Measurements from ENCODE around the gene NPHP1. TPM values are rescaled to one million over a fixed set of nuclear protein-coding genes. Genes with fewer than 3 reads are reported as not detected.

The NPHP1 gene
- total and polyA plus RNA-seq, 4 donors, result 0.33 to 0.88 (median 0.35) TPM

DNA sequence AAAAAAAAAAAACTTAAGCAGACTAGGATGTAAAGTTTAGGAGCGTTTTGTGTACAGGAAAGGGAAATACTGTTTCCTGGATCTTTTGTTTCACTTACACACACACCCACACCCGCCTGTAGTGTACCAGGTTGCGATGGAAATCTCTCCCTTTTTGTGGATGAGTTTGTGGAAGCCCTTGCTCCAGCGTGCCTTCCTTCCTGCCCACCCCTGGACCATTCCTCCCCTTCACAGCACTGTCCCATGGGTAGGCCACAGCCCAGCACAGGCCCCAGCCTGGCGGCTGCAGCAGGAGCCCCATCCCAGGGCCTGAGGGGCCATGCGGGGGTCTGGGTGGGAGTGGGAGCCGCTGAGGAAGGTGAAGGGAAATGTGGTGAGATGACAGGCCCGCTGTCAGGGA is 104.3 kb downstream of the NPHP1 start:
- no peak for TF ChIP-seq HNF4A (conservative IDR thresholded peaks at IDR 0.05)
- TF ChIP-seq RXRA (IDR thresholded peaks at IDR 0.05), result no peak
- TF ChIP-seq HNF4G (IDR thresholded peaks at IDR 0.05), result no peak
- TF ChIP-seq TAF1 (conservative IDR thresholded peaks at IDR 0.05), result no peak
- TF ChIP-seq JUND (IDR thresholded peaks at IDR 0.05), result no peak
- TF ChIP-seq FOXA2 (IDR thresholded peaks at IDR 0.05), result no peak
- no peak for TF ChIP-seq REST (IDR thresholded peaks at IDR 0.05)
- no peak for TF ChIP-seq FOXA1 (IDR thresholded peaks at IDR 0.05)
- no peak for TF ChIP-seq EGR1 (IDR thresholded peaks at IDR 0.05; ENCODE audit: low read depth in 2 of 2)
- TF ChIP-seq, protein P1, sequence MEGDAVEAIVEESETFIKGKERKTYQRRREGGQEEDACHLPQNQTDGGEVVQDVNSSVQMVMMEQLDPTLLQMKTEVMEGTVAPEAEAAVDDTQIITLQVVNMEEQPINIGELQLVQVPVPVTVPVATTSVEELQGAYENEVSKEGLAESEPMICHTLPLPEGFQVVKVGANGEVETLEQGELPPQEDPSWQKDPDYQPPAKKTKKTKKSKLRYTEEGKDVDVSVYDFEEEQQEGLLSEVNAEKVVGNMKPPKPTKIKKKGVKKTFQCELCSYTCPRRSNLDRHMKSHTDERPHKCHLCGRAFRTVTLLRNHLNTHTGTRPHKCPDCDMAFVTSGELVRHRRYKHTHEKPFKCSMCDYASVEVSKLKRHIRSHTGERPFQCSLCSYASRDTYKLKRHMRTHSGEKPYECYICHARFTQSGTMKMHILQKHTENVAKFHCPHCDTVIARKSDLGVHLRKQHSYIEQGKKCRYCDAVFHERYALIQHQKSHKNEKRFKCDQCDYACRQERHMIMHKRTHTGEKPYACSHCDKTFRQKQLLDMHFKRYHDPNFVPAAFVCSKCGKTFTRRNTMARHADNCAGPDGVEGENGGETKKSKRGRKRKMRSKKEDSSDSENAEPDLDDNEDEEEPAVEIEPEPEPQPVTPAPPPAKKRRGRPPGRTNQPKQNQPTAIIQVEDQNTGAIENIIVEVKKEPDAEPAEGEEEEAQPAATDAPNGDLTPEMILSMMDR (IDR thresholded peaks at IDR 0.05; ENCODE audit: low read depth, low read length, missing input control), result no peak
- TF ChIP-seq, protein P2, sequence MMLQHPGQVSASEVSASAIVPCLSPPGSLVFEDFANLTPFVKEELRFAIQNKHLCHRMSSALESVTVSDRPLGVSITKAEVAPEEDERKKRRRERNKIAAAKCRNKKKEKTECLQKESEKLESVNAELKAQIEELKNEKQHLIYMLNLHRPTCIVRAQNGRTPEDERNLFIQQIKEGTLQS (IDR thresholded peaks at IDR 0.05), result no peak
- no peak for TF ChIP-seq RAD21 (IDR thresholded peaks at IDR 0.05)
- no peak for TF ChIP-seq NR2F2 (IDR thresholded peaks at IDR 0.05)
- no peak for TF ChIP-seq SP1 (IDR thresholded peaks at IDR 0.05)
- no peak for TF ChIP-seq YY1 (IDR thresholded peaks at IDR 0.05)
- no peak for TF ChIP-seq GABPA (IDR thresholded peaks at IDR 0.05 in 1 of 2, conservative IDR thresholded peaks at IDR 0.05 in 1 of 2)
- TF ChIP-seq, protein P3, sequence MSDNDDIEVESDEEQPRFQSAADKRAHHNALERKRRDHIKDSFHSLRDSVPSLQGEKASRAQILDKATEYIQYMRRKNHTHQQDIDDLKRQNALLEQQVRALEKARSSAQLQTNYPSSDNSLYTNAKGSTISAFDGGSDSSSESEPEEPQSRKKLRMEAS (IDR thresholded peaks at IDR 0.05), result no peak
- H3K4me3 ChIP-seq (ENCODE audit: low read depth in 1 of 3, low read length in 3 of 3), result no peak overlapping the region
- peak; percentile 14 for DNase-seq (ENCODE audit: low spot score)
- H3K27me3 ChIP-seq (ENCODE audit: control insufficient read depth in 4 of 4, insufficient read depth in 4 of 4, low read length in 3 of 4), result no peaks in the 10 kb centered on the region
- H3K36me3 ChIP-seq (ENCODE audit: control insufficient read depth in 4 of 4, insufficient read depth in 3 of 4, low read depth in 1 of 4, low read length in 3 of 4), result no peaks in the 10 kb centered on the region
- no peaks in the 10 kb centered on the region for H3K9me3 ChIP-seq (ENCODE audit: control insufficient read depth in 4 of 4, low read length in 3 of 4)
- peak overlapping the region in 1 of 2 donors; percentile 55 for H3K27ac ChIP-seq (ENCODE audit: low read depth in 1 of 2, low read length in 2 of 2)
- no peak overlapping the region for H3K9ac ChIP-seq (ENCODE audit: low read depth in 1 of 2, low read length in 2 of 2)
- 76% methylated on average over 8 of the region's 8 CpGs for WGBS
- H3K4me1 ChIP-seq (ENCODE audit: control insufficient read depth in 4 of 4, insufficient read depth in 4 of 4, low read length in 3 of 4), result peaks cover 0 to 3% (median under 1%) of the 10 kb centered on the region in 4 donors

- no peak for TF ChIP-seq FOXA2 (IDR thresholded peaks at IDR 0.05)
- TF ChIP-seq, protein P2 (IDR thresholded peaks at IDR 0.05), result no peak
- TF ChIP-seq RXRA (IDR thresholded peaks at IDR 0.05), result no peak
- TF ChIP-seq FOXA1 (IDR thresholded peaks at IDR 0.05), result no peak
- TF ChIP-seq YY1 (IDR thresholded peaks at IDR 0.05), result no peak
- Histone ChIP-seq H3K27me3 (ENCODE audit: control insufficient read depth in 4 of 4, insufficient read depth in 4 of 4, low read length in 3 of 4) (no peaks in the 10 kb centered on the region), H3K4me3 (ENCODE audit: low read depth in 1 of 3, low read length in 3 of 3) (no peak overlapping the region), H3K9ac (ENCODE audit: low read depth in 1 of 2, low read length in 2 of 2) (no peak overlapping the region), H3K36me3 (ENCODE audit: control insufficient read depth in 4 of 4, insufficient read depth in 3 of 4, low read depth in 1 of 4, low read length in 3 of 4) (no peaks in the 10 kb centered on the region), H3K27ac (ENCODE audit: low read depth in 1 of 2, low read length in 2 of 2) (peak overlapping the region in 1 of 2 donors; percentile 29), H3K9me3 (ENCODE audit: control insufficient read depth in 4 of 4, low read length in 3 of 4) (no peaks in the 10 kb centered on the region), H3K4me1 (ENCODE audit: control insufficient read depth in 4 of 4, insufficient read depth in 4 of 4, low read length in 3 of 4) (peaks cover 0 to 3% (median under 1%) of the 10 kb centered on the region in 4 donors)
- 72% methylated on average over 10 of the region's 10 CpGs for WGBS
- DNase-seq (ENCODE audit: low spot score), result no peak
These were observed 105.2 kb downstream of the NPHP1 start for GRCh38 chr2:110099471-110100225.
